Muscle of leg (tissue), 11 donors: Measurements from ENCODE around the gene KCNQ2. TPM values are rescaled to one million over a fixed set of nuclear protein-coding genes. Genes with fewer than 3 reads are reported as not detected.

Source experiments
- DNase-seq: peaks from one replicate; pipeline ENCODE4 v3.0.0; 2013
- H3K27ac ChIP-seq: one replicate; pipeline ENCODE4 v1.5.1; 2013; ENCODE audit warnings: mild to moderate bottlenecking, low read length, control low read depth
- H3K27me3 ChIP-seq: one replicate; pipeline ENCODE4 v1.6.1; 2013; ENCODE audit warnings: low read length; ENCODE audit not compliant: control insufficient read depth, insufficient read depth
- H3K36me3 ChIP-seq: one replicate; pipeline ENCODE4 v1.6.1; 2013; ENCODE audit warnings: low read length; ENCODE audit not compliant: control insufficient read depth, insufficient read depth
- H3K4me1 ChIP-seq: one replicate; pipeline ENCODE4 v1.6.1; 2013; ENCODE audit warnings: low read length; ENCODE audit not compliant: control insufficient read depth, insufficient read depth
- H3K4me3 ChIP-seq: one replicate; pipeline ENCODE4 v1.5.1; 2013; ENCODE audit warnings: low read length, control low read depth
- H3K9me3 ChIP-seq: replicated peaks from 2 replicates; pipeline ENCODE4 v1.6.1; 2013; ENCODE audit warnings: low read depth, low read length; ENCODE audit not compliant: control insufficient read depth
- WGBS: methylation state at CpG from one replicate; pipeline ENCODE4 v1.1.5; 2013; ENCODE audit warnings: missing lambda C conversion rate; ENCODE audit not compliant: insufficient coverage; 5-methylcytosine and 5-hydroxymethylcytosine counted together
- polyA plus RNA-seq, 8 donors: library from polyadenylated mRNA; unstranded; fragments of 120-200 nt; gene quantifications; one replicate each; pipeline versions ENCODE4 v1.2.1 to v1.2.3, GENCODE V29; 2013; ENCODE audit warnings: inconsistent platforms in 1 of 8, low replicate concordance in 1 of 8; ENCODE audit not compliant: insufficient read length in 8 of 8, insufficient read depth in 1 of 8
- total RNA-seq: library from RNA; stranded (reverse); fragments of 120-200 nt; gene quantifications from one replicate; pipeline ENCODE4 v1.2.4, GENCODE V29; 2013

Gene KCNQ2
- total and polyA plus RNA-seq, 9 donors = 2.9 to 11.5 (median 6.7) TPM

DNA sequence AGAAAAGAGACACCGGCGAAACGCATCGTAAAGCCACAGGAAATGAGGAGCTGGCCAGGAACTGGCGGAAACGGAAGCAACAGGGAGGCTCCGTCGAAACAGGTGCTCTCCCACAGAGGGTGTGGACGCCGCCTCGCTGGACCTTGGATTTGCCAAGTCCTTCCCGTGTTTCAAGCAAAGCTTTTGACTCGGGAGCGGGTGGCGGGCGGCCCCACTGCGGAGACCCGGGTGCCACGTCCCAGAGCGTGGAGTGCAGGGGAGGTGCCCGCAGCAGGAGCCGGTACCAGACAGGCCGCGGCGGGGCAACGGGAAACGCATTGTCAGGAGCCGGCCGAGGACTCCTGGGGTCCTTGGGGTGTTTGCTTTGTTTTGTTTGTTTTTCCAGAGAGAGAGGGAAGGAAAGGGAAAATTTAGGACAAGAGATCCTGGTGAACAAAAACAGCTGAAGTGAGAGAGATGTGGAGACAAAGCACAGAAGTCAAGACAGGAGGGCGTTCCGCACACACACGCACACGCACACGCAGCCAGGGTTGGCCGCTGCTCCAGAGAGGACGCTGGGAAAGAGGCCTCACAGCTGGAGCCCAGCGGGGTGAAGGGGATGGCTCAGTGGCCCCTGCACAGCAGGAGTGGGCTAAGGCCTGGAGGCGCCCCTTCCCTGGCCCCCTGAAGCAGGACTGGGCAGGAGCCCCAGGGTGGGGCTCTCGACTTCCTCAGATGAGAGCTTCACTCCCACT, 60.4 kb downstream of the KCNQ2 start:
- H3K27me3 ChIP-seq = peaks cover 9% of the 10 kb centered on the region
- no peaks in the 10 kb centered on the region for H3K36me3 ChIP-seq
- H3K4me1 ChIP-seq = peaks cover 25% of the 10 kb centered on the region
- peak overlapping the region; percentile 42 for H3K27ac ChIP-seq
- DNase-seq = peak; percentile 76
- no peak overlapping the region for H3K4me3 ChIP-seq
- WGBS = 48% methylated on average over 38 of the region's 39 CpGs
- H3K9me3 ChIP-seq = no peaks in the 10 kb centered on the region

DNA sequence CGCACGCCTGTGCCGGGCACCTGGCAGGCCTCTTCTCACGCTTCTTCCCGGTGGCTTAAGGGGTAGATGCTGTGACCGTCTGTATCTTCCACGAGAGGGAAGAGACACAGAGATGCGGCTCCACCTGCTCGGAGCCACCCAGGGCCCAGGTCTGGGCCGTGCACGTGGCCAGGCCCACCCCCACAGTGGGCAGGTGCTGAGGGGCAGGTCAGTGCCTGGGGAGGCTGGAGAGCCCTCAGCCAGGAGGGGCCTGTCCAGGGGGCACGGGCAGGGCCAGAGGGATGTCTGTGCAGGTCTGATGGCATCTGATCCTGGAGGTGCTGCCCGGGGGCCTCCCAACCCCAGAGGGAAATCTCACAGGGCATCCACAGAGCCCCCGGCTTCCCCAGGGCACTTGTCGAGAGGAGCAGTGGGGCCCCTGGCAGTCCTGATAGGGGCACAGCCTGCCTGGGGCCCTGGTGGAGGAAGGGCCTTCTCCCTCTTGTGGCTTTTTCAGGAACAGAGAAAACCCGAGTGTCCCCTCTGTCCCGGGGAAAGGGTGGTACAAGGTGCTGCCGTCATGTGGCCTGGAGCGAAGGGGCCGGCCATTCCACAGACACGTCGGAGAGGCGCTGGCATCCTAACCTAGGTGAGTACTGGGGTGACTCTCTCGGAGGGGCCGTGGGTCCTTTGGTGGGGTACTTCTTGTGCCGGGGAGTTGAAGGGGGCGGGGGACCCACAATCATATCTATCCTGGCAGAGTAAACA, 61.1 kb downstream of the KCNQ2 start:
- H3K27me3 ChIP-seq = peaks cover 5% of the 10 kb centered on the region
- DNase-seq = no peak
- no peak overlapping the region for H3K27ac ChIP-seq
- no peak overlapping the region for H3K4me3 ChIP-seq
- peaks cover 19% of the 10 kb centered on the region for H3K4me1 ChIP-seq
- no peaks in the 10 kb centered on the region for H3K9me3 ChIP-seq
- no peaks in the 10 kb centered on the region for H3K36me3 ChIP-seq
- WGBS = 78% methylated on average over 22 of the region's 27 CpGs

DNA sequence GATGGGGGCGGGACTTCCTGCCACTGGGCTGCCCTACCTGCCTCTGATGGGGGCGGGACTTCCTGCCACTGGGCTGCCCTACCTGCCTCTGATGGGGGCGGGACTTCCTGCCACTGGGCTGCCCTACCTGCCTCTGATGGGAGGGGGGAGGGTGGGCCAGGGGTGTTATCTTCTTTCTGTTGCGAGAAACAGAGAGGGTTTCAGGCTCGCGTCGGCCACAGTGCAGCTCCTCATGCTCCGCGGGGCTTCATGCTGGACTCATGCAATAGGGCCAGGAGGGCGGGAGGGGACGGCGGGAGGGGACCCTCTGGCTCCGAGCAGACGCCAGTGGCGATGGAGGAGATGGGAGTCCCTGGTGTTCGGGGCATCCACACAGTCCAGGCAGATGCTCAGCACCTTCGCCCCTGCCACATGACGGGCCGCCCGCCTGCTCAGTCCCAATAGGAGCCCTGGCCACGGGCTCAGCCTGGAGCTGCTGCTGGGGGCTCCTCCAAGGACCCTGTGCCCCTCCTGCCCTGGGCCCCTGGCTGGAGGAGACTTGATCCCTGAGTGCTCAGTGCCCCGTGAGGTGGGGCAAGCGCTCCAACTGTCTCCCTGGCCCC, 62.5 kb downstream of the KCNQ2 start:
- Histone ChIP-seq H3K27me3 (peaks cover 2% of the 10 kb centered on the region), H3K4me1 (peaks cover 16% of the 10 kb centered on the region), H3K36me3 (no peaks in the 10 kb centered on the region), H3K9me3 (no peaks in the 10 kb centered on the region), H3K27ac (no peak overlapping the region), H3K4me3 (no peak overlapping the region)
- no peak for DNase-seq
- 60% methylated on average over 16 of the region's 23 CpGs for WGBS

DNA sequence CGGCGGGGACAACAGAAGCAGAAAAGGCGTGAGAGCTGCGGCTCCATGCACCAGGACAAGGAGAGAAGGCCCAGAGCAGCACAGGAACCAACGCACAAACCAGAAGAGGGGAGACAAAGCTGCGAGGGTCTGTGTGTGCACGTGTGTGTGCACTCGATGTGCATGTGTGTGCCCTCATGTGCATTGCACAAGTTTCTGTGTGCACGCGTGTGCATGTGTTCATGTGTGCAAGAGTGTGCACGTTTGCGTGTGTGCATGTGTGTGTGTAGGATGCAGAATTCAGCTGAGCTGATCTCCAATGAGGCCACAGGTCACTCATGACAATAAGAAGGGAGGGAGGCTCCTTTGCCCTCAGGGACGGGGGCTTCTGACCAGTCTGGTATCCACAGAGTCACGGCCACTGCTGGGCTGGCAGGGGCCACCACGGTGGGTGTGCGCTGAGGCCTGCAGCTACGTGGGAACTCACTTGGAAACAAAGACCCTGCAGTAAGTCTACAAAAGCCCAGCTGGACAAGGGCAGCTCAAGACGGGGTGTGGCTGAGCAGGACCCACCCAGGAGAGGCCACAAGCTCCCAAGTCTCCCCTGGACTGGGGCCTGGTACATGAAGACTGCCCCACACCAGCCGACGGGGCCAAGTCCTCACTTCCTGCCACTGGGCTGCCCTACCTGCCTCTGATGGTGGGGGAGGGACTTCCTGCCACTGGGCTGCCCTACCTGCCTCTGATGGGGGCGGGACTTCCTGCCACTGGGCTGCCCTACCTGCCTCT, 63.2 kb downstream of the KCNQ2 start:
- no peak for DNase-seq
- no peaks in the 10 kb centered on the region for H3K9me3 ChIP-seq
- H3K36me3 ChIP-seq = no peaks in the 10 kb centered on the region
- peaks cover 16% of the 10 kb centered on the region for H3K4me1 ChIP-seq
- no peak overlapping the region for H3K4me3 ChIP-seq
- no peak overlapping the region for H3K27ac ChIP-seq
- WGBS = 70% methylated on average over 18 of the region's 21 CpGs
- H3K27me3 ChIP-seq = peaks cover 2% of the 10 kb centered on the region

DNA sequence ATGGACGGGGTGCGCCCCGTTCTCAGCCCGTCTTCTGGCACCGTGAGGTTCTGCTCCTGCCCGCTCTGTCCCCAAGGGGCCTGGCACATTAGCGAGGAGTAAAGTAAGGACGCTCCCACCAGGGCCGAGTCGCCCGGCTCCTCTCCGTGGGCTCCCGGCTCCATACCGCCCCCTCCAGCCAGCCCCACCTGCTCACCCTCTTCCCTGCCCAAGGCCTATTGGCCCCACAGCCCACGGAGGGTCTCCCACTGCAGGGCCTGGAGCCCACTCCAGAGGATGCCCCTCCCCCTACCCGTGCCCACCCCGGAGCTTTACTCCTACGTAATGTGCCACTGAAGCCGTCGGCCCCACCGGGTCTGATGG, 63.8 kb downstream of the KCNQ2 start:
- no peaks in the 10 kb centered on the region for H3K36me3 ChIP-seq
- WGBS = 74% methylated on average over 20 of the region's 21 CpGs
- H3K4me1 ChIP-seq = peaks cover 16% of the 10 kb centered on the region
- H3K9me3 ChIP-seq = no peaks in the 10 kb centered on the region
- H3K27me3 ChIP-seq = peaks cover 2% of the 10 kb centered on the region
- no peak for DNase-seq
- no peak overlapping the region for H3K4me3 ChIP-seq
- no peak overlapping the region for H3K27ac ChIP-seq

DNA sequence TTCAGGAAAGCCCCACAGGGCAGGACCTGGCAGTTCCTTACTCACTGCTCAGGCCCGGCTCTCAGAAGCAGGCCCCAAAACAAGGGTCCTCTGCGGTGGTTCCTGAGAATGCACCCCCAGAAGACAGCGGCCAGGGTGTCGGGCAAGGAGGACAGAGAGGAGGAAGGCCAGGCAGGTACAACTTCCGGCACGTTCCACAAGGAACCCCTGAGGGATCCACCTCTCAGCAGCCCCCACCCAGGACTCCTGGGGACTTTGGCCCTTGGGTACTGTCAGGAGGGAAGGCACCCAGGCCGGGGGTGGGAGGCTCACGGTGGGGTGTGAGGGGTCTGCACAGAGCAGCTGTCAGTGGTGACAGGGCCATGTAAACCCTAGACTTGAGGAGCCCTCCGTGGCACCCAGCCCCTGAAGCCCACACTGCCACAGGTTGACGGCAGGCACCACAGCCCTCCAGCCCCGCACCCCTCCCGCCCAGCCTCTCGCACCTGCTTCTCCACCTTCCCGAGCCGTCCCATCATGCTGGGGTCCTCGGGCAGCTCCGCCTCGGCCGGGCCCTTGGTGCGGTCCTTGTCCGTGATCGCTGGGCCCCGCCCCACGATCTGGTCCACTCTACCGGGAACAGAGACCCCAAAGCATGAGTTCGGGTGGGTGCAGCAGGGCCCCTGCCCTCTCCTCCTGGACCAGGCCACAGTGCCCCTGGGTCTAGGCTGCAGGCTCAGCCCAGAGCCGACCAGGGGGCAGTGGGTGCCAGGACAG, 64.3 kb downstream of the KCNQ2 start:
- Histone ChIP-seq H3K4me1 (peaks cover 16% of the 10 kb centered on the region), H3K27ac (no peak overlapping the region), H3K4me3 (no peak overlapping the region), H3K36me3 (no peaks in the 10 kb centered on the region), H3K9me3 (no peaks in the 10 kb centered on the region), H3K27me3 (peaks cover 2% of the 10 kb centered on the region)
- DNase-seq = no peak
- 85% methylated on average over 23 of the region's 27 CpGs for WGBS

DNA sequence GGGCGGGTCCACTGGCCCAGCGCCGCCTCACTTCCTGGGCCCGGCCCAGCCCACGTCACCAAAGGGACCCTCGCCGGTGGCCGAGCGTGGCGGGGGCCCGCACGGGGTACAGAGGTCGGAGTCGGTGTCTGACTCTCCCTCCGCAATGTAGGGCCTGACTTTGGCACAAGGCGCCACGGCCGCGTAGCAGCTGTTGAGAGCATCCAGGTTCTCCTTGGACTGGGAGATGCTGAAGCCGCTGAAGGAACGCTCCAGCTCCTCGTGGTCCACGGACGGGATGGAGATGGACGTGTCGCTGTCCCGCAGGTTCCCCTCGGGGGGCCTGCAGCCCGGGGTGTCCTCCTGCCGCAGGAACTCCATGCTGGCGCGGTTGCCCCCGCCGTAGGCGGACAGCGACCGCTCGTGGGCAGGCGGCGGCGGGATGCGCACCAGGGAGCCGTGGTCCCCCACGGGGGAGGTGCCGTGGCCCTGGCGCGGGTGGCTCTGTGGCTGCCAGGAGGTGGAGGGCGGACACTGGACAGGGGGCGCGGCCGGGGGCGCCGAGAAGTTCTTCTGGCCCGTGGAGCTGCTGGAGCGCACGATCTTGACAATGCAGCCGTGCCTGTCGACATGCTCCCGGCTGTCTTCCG, 65.7 kb downstream of the KCNQ2 start:
- 89% methylated on average over 57 of the region's 60 CpGs for WGBS
- Histone ChIP-seq H3K4me3 (no peak overlapping the region), H3K9me3 (no peaks in the 10 kb centered on the region), H3K4me1 (peaks cover 6% of the 10 kb centered on the region), H3K36me3 (no peaks in the 10 kb centered on the region), H3K27ac (no peak overlapping the region), H3K27me3 (peaks cover 7% of the 10 kb centered on the region)
- DNase-seq = no peak

DNA sequence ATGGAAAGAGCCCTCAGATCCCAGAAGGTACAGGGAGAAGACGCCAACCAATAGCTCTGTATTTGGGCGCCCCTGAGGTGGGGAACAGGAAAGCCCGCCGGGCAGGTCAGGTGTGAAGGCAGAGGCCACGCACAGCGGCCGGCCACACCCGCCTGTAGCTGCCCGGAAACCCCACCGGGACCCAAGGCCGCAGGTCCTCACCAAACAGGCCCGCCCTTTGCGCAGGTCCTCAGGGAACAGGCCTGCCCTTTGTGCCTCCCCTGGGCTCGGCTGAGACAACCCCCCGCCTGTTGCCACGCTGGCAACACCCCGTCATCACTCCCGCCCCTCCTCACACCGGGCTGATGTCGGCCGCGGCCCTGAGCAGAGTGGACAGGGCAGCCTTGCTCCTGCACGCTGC, 66.4 kb downstream of the KCNQ2 start:
- Histone ChIP-seq H3K36me3 (no peaks in the 10 kb centered on the region), H3K9me3 (no peaks in the 10 kb centered on the region), H3K4me1 (peaks cover 6% of the 10 kb centered on the region), H3K27ac (no peak overlapping the region), H3K4me3 (no peak overlapping the region), H3K27me3 (peaks cover 7% of the 10 kb centered on the region)
- no peak for DNase-seq
- 85% methylated on average over 23 of the region's 23 CpGs for WGBS

DNA sequence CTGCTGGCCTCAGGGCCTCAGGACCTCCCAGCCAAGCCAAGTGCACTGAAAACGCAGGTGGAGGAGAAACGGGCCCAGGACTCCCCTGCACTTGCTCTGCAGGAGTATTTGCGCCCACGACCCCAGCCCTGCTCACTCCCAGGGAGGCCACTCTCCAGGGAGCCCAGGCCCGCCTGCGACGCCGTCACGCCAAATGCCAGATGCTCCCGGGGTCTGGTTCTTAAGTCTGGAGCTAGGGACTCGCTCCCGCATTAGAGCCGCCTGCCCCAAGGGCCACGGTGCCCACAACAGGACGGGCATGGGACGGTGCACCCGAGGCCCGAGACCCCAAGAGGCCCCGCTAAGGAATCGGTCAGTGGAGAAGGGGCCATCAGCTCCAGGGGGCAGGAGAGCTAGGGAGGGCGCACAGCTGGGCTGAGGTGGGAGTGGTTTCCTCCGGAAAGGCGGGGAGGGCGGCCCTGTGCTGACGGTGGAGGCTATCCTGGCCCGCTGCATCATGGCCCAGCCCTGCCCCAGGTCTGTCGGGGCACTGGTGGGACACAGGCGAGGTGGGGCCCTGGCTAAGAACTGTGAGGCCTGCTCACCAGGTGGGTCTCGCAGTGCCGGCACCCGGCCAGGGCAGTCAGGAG, 67.2 kb downstream of the KCNQ2 start:
- DNase-seq = peak; percentile 25
- Histone ChIP-seq H3K4me1 (peaks cover 6% of the 10 kb centered on the region), H3K4me3 (no peak overlapping the region), H3K9me3 (no peaks in the 10 kb centered on the region), H3K27me3 (peaks cover 5% of the 10 kb centered on the region), H3K27ac (no peak overlapping the region), H3K36me3 (no peaks in the 10 kb centered on the region)
- WGBS = 55% methylated on average over 29 of the region's 31 CpGs
